ENCODE measurements around the gene PRR29.
"Not testable (repeated sequence)": the region's sequence is repeated elsewhere in the genome, so short reads cannot be mapped to it uniquely, and the experiment has no call there.

Gene PRR29

GRCh38 chr17:63974594-63975192 lies 23.5 kb upstream of the PRR29 start:
- peak; percentile 72 for DNase-seq (ENCODE audit: low spot score)

GRCh38 chr17:63975541-63976092 lies 22.5 kb upstream of the PRR29 start:
- DNase-seq (ENCODE audit: low spot score): no peak

- DNase-seq (ENCODE audit: low spot score): no peak
Observed at GRCh38 chr17:63976702-63977101, 21.4 kb upstream of the PRR29 start.

- DNase-seq (ENCODE audit: low spot score): no peak
Observed at GRCh38 chr17:63978272-63979200, 19.6 kb upstream of the PRR29 start.

GRCh38 chr17:63982641-63983040 lies 15.5 kb upstream of the PRR29 start:
- DNase-seq (ENCODE audit: low spot score): not testable (repeated sequence)

- no peak for DNase-seq (ENCODE audit: low spot score)
Observed at GRCh38 chr17:63983320-63983719, 14.8 kb upstream of the PRR29 start.

GRCh38 chr17:63984236-63984635 lies 13.9 kb upstream of the PRR29 start:
- no peak for DNase-seq (ENCODE audit: low spot score)

- peak; percentile 84 for DNase-seq (ENCODE audit: low spot score)
Observed at GRCh38 chr17:63984651-63985386, 13.3 kb upstream of the PRR29 start.

GRCh38 chr17:63985387-63986140 lies 12.6 kb upstream of the PRR29 start:
- DNase-seq (ENCODE audit: low spot score): no peak

GRCh38 chr17:63986821-63987220 lies 11.3 kb upstream of the PRR29 start:
- no peak for DNase-seq (ENCODE audit: low spot score)

- DNase-seq (ENCODE audit: low spot score): no peak
Observed at GRCh38 chr17:63987221-63988126, 10.7 kb upstream of the PRR29 start.

GRCh38 chr17:63988127-63988478 lies 10.0 kb upstream of the PRR29 start:
- no peak for DNase-seq (ENCODE audit: low spot score)

GRCh38 chr17:63988741-63989621 lies 9.2 kb upstream of the PRR29 start:
- DNase-seq (ENCODE audit: low spot score): peak; percentile 44

GRCh38 chr17:63989622-63990345 lies 8.4 kb upstream of the PRR29 start:
- no peak for DNase-seq (ENCODE audit: low spot score)

GRCh38 chr17:63991611-63992010 lies 6.5 kb upstream of the PRR29 start:
- DNase-seq (ENCODE audit: low spot score): no peak

GRCh38 chr17:63993368-63993985 lies 4.7 kb upstream of the PRR29 start:
- DNase-seq (ENCODE audit: low spot score): no peak

GRCh38 chr17:63995626-63996025 lies 2.5 kb upstream of the PRR29 start:
- no peak for DNase-seq (ENCODE audit: low spot score)

GRCh38 chr17:63996430-63997182 lies 1.5 kb upstream of the PRR29 start:
- DNase-seq (ENCODE audit: low spot score): no peak
